GM12878 (cell line): ENCODE results near the gene HDAC7. TPM values are rescaled to one million over a fixed set of nuclear protein-coding genes. Genes with fewer than 3 reads are reported as not detected.

Source experiments
- ATAC-seq: fragments of 200-7000 bp; cut with Tn5 transposase; 3 replicates; pipeline ENCODE4 v1.9.1; 2020; ENCODE audit warnings: mild to moderate bottlenecking, moderate library complexity
- BruUV-seq: library from RNA; stranded (reverse); fragments of 400-500 nt; replicated peaks from 2 replicates; lab custom pipeline; 2021; lab: Mats Ljungman, UMichigan
- CTCF ChIA-PET: fragments of 300-600 bp; sonication (Branson Sonifier 250); formaldehyde crosslinking; extraction: SDS; loops from one replicate; lab custom pipeline; 2021; ENCODE audit warnings: inconsistent platforms; lab: Yijun Ruan, JAX
- POLR2A ChIA-PET: fragments of 350-600 bp; formaldehyde crosslinking; extraction: SDS; loops from one replicate; lab custom pipeline; 2021; ENCODE audit warnings: inconsistent platforms; lab: Charles Lee
- RAD21 ChIA-PET: fragments of 300-600 bp; sonication (Branson Sonifier 250); formaldehyde crosslinking; loops from one replicate; lab custom pipeline; 2023; ENCODE audit warnings: antibody characterized with exemption; ENCODE audit not compliant: unreplicated experiment; lab: Charles Lee
- SMC1A ChIA-PET: fragments of 300-600 bp; sonication (Branson Sonifier 250); formaldehyde crosslinking; loops from one replicate; lab custom pipeline; 2023; ENCODE audit not compliant: unreplicated experiment, uncharacterized antibody; lab: Charles Lee
- DNase-seq: peaks from one replicate; pipeline ENCODE4 v3.0.0-alpha.2; 2011; ENCODE audit warnings: low read depth, low spot score
- FAIRE-seq: peaks from 3 replicates; lab custom pipeline; 2011; peaks lifted over from hg19 to GRCh38; lab: Jason Lieb, UNC
- H2AFZ ChIP-seq: 2 replicates; pipeline ENCODE4 v1.6.0; 2011; ENCODE audit warnings: low read depth, low read length, control low read depth; ENCODE audit not compliant: control insufficient read depth
- H3K27ac ChIP-seq: 2 replicates; pipeline ENCODE4 v1.5.1; 2011; ENCODE audit warnings: control low read depth; ENCODE audit not compliant: control insufficient read depth, insufficient read depth
- H3K27me3 ChIP-seq, 2 experiments: replicated peaks in 1 of 2; 2 replicates each; pipeline versions ENCODE4 v1.6.0 to v1.6.1; 2011; ENCODE audit warnings: low read length in 1 of 2; ENCODE audit not compliant: control insufficient read depth in 2 of 2, insufficient read depth in 2 of 2
- H3K36me3 ChIP-seq, 2 experiments: 2 replicates each; pipeline ENCODE4 v1.5.1; 2011; ENCODE audit warnings: low read length in 1 of 2; ENCODE audit not compliant: control insufficient read depth in 2 of 2, insufficient read depth in 2 of 2
- H3K4me1 ChIP-seq: 2 replicates; pipeline ENCODE4 v1.6.1; 2011; ENCODE audit warnings: mild to moderate bottlenecking, low read length, moderate library complexity, mixed read lengths; ENCODE audit not compliant: control insufficient read depth, insufficient read depth
- H3K4me2 ChIP-seq: 2 replicates; pipeline ENCODE4 v1.6.0; 2011; ENCODE audit warnings: control low read depth; ENCODE audit not compliant: control insufficient read depth, insufficient read depth
- H3K4me3 ChIP-seq: fragments of 200-600 bp; sonication (generic); 2 replicates; pipeline ENCODE4 v1.5.1; 2016
- H3K79me2 ChIP-seq: 2 replicates; pipeline ENCODE4 v1.6.0; 2011; ENCODE audit warnings: low read length; ENCODE audit not compliant: control insufficient read depth, insufficient read depth
- H3K9ac ChIP-seq: 2 replicates; pipeline ENCODE4 v1.8.0; 2011; ENCODE audit warnings: low read length, control low read depth, mixed read lengths; ENCODE audit not compliant: control insufficient read depth, insufficient read depth
- H3K9me3 ChIP-seq: replicated peaks from 3 replicates; pipeline ENCODE4 v1.5.1; 2011; ENCODE audit warnings: mild to moderate bottlenecking, low read length; ENCODE audit not compliant: control insufficient read depth, insufficient read depth
- H4K20me1 ChIP-seq: 2 replicates; pipeline ENCODE4 v1.6.0; 2011; ENCODE audit not compliant: control insufficient read depth, insufficient read depth
- FOXM1 ChIP-seq: IDR thresholded peaks from 2 replicates; pipeline ENCODE4 v1.6.1; 2012; ENCODE audit warnings: low read depth, mild to moderate bottlenecking, inconsistent platforms, low read length, moderate library complexity
- LARP7 ChIP-seq: fragments of 450-650 bp; IDR thresholded peaks from 2 replicates; pipeline ENCODE4 v1.6.1; 2017; ENCODE audit warnings: mild to moderate bottlenecking
- MEF2B ChIP-seq: fragments of 450-650 bp; IDR thresholded peaks from 2 replicates; pipeline ENCODE4 v1.6.1; 2018; ENCODE audit warnings: mild to moderate bottlenecking, moderate library complexity; ENCODE audit not compliant: partially characterized antibody, poor library complexity, severe bottlenecking
- NR2C1 ChIP-seq: fragments of 450-650 bp; IDR thresholded peaks from 2 replicates; pipeline ENCODE4 v1.6.1; 2017; ENCODE audit warnings: antibody characterized with exemption, mild to moderate bottlenecking, moderate library complexity
- PAX8 ChIP-seq: fragments of 450-650 bp; IDR thresholded peaks from 2 replicates; pipeline ENCODE4 v1.6.1; 2017; ENCODE audit warnings: mild to moderate bottlenecking, moderate library complexity
- RB1 ChIP-seq: fragments of 450-650 bp; formaldehyde crosslinking; IDR thresholded peaks from 2 replicates; pipeline ENCODE4 v1.6.1; 2017; ENCODE audit warnings: mild to moderate bottlenecking, borderline replicate concordance
- TARDBP ChIP-seq: IDR thresholded peaks from 2 replicates; pipeline ENCODE4 v1.6.1; 2016; ENCODE audit warnings: borderline replicate concordance
- WGBS: methylation state at CpG from one replicate; pipeline ENCODE4 v1.1.6; 2016; ENCODE audit warnings: low lambda C conversion rate; ENCODE audit not compliant: insufficient replicate concordance, insufficient coverage; ENCODE audit errors: missing lambda C conversion rate; 5-methylcytosine and 5-hydroxymethylcytosine counted together
- in situ Hi-C: fragments of 300-500 bp; cut with MboI; formaldehyde crosslinking; loops from 9 replicates; pipeline ENCODE4 v1.14.3; 2018; ENCODE audit warnings: mixed read lengths
- intact Hi-C: fragments of 100-400 bp; cut with micrococcal nuclease; formaldehyde crosslinking; loops from one replicate; pipeline ENCODE4 v1.14.2; 2022; ENCODE audit not compliant: unreplicated experiment
- polyA plus RNA-seq, 11 experiments: library from polyadenylated mRNA; depleted of rRNA in 4 of 11; unstranded in 6 of 11; stranded (reverse) in 5 of 11; fragments of >200 nt; fragmentation: Nextera tagmentation in 4 of 11; fragmentation: Illumina TruSeq in 1 of 11; extraction: Ambion mirVana in 4 of 11; extraction: Trizol in 1 of 11; gene quantifications; 1 replicate in 1 of 11; 2 replicates in 10 of 11; pipeline versions ENCODE4 v1.2.1 to v1.2.3, GENCODE V29; 2011 to 2016; ENCODE audit warnings: inconsistent platforms in 2 of 11, missing spikeins in 2 of 11, low read depth in 1 of 11
- total RNA-seq, 4 experiments: library from RNA; depleted of rRNA in 3 of 4; stranded (reverse); fragments of >200 nt in 3 of 4; fragmentation: Illumina TruSeq in 1 of 4; extraction: Trizol in 1 of 4; gene quantifications; 2 replicates each; pipeline versions ENCODE4 v1.2.1 to v1.2.3, GENCODE V29; 2013 to 2021
- TF ChIP-seq, protein P1 (sequence below), 3 experiments: IDR thresholded peaks in 2 of 3; conservative IDR thresholded peaks in 1 of 3; 2 replicates each; pipeline ENCODE4 v1.5.1; 2011; ENCODE audit warnings: low read depth in 3 of 3, low read length in 3 of 3, mild to moderate bottlenecking in 3 of 3, control low read depth in 2 of 3, moderate library complexity in 2 of 3, inconsistent platforms in 1 of 3, mixed read lengths in 1 of 3; ENCODE audit not compliant: control insufficient read depth in 2 of 3, insufficient read depth in 1 of 3; ENCODE audit errors: extremely low read depth in 1 of 3

Gene HDAC7
- total and polyA plus RNA-seq, 10 of the 15 experiments (the other 5 are each of a cell fraction or from before 2014, with no cell fraction given), result 0.47 to 18.3 (median 5.4) TPM

- no peaks in the 10 kb centered on the region; a peak in 1 of 4 replicates for H3K27me3 ChIP-seq
- no peaks in the 10 kb centered on the region; the same call in 1 of the 2 replicates for H3K79me2 ChIP-seq
- H3K9me3 ChIP-seq, result no peaks in the 10 kb centered on the region
- no peak overlapping the region for H3K27ac ChIP-seq
- H3K36me3 ChIP-seq, result no peaks in the 10 kb centered on the region; a peak in 2 of 4 replicates
- POLR2A ChIA-PET, result no interaction called here
- DNase-seq (no peak), ATAC-seq (peak; percentile 14; the same call in 1 of the 3 replicates), FAIRE-seq (no peak)
- no TSS peak for BruUV-seq
- SMC1A ChIA-PET, result interaction anchor here (2.1 to 3.0 kb wide), 2 partner anchors 10 to 35 kb away, joined by 11 to 19 read pairs; no protein-coding TSS in a partner anchor
- peaks cover 16% of the 10 kb centered on the region for H3K4me1 ChIP-seq
- RAD21 ChIA-PET, result interaction anchor here (2.8 to 7.5 kb wide), 2 partner anchors 15 to 35 kb away, joined by 14 to 166 read pairs; no protein-coding TSS in a partner anchor
- no peak overlapping the region for H3K4me3 ChIP-seq
- in situ Hi-C loops, result no loop called here
- intact Hi-C loops, result no loop called here
- 35% methylated on average over 5 of the region's 5 CpGs for WGBS
- H3K9ac ChIP-seq, result no peak overlapping the region
- H4K20me1 ChIP-seq, result no peaks in the 10 kb centered on the region
- TF ChIP-seq, protein P1, sequence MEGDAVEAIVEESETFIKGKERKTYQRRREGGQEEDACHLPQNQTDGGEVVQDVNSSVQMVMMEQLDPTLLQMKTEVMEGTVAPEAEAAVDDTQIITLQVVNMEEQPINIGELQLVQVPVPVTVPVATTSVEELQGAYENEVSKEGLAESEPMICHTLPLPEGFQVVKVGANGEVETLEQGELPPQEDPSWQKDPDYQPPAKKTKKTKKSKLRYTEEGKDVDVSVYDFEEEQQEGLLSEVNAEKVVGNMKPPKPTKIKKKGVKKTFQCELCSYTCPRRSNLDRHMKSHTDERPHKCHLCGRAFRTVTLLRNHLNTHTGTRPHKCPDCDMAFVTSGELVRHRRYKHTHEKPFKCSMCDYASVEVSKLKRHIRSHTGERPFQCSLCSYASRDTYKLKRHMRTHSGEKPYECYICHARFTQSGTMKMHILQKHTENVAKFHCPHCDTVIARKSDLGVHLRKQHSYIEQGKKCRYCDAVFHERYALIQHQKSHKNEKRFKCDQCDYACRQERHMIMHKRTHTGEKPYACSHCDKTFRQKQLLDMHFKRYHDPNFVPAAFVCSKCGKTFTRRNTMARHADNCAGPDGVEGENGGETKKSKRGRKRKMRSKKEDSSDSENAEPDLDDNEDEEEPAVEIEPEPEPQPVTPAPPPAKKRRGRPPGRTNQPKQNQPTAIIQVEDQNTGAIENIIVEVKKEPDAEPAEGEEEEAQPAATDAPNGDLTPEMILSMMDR (IDR thresholded peaks at IDR 0.05 in 2 of 3, conservative IDR thresholded peaks at IDR 0.05 in 1 of 3; ENCODE audit: control insufficient read depth in 2 of 3, extremely low read depth in 1 of 3, insufficient read depth in 1 of 3, low read depth in 3 of 3, low read length in 3 of 3), result peak in 2 of 3 experiments; percentile 8 to 35; a peak in 3 of 6 replicates
- TF ChIP-seq NR2C1, result no peak
- CTCF ChIA-PET, result interaction anchor here (0.8 to 7.9 kb wide), 6 partner anchors 9 to 61 kb away, joined by 3 to 215 read pairs (median 6); no protein-coding TSS in a partner anchor
- no peak overlapping the region for H2AFZ ChIP-seq
- no peak overlapping the region for H3K4me2 ChIP-seq
These were observed 17.4 kb downstream of the HDAC7 start for GRCh38 chr12:47802312-47802711.

DNA sequence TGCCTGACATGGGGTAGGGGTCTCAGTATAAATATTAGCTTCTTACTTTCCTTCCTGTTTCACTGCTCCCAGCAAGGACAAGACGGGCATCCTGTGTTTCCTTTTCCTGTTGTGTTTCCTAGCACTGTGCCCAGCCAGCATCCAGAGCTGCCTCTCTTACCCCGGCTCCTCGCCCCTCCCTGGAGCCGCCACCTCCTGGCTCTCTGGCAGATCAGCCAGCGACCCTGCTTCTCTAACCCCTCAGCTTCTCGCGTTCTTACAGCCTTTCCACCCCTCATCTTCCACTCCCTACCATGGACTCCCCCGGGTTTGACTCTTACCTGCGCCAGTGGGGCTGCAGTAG is 17.8 kb downstream of the HDAC7 start:
- ChIA-PET SMC1A (interaction anchor here (2.1 to 3.0 kb wide), 2 partner anchors 10 to 35 kb away, joined by 11 to 19 read pairs; no protein-coding TSS in a partner anchor), RAD21 (interaction anchor here (2.8 to 7.5 kb wide), 2 partner anchors 15 to 36 kb away, joined by 14 to 166 read pairs; no protein-coding TSS in a partner anchor), CTCF (interaction anchor here (0.8 to 7.9 kb wide), 6 partner anchors 9 to 60 kb away, joined by 3 to 215 read pairs (median 6); no protein-coding TSS in a partner anchor), POLR2A (no interaction called here)
- WGBS, result 62% methylated on average over 9 of the region's 9 CpGs
- no peaks in the 10 kb centered on the region for H4K20me1 ChIP-seq
- no peak overlapping the region for H3K4me3 ChIP-seq
- intact Hi-C loops (no loop called here), in situ Hi-C loops (no loop called here)
- H3K4me2 ChIP-seq, result no peak overlapping the region
- TF ChIP-seq RB1, result no peak
- no peak for TF ChIP-seq FOXM1
- TF ChIP-seq PAX8, result no peak
- no peak for TF ChIP-seq MEF2B
- TF ChIP-seq TARDBP, result no peak
- no peak for TF ChIP-seq LARP7
- H2AFZ ChIP-seq, result no peak overlapping the region
- no TSS peak for BruUV-seq
- no peaks in the 10 kb centered on the region; the same call in 1 of the 2 replicates for H3K79me2 ChIP-seq
- H3K36me3 ChIP-seq, result no peaks in the 10 kb centered on the region; a peak in 2 of 4 replicates
- peaks cover 16% of the 10 kb centered on the region for H3K4me1 ChIP-seq
- no peak for FAIRE-seq
- H3K27ac ChIP-seq, result no peak overlapping the region
- no peak for ATAC-seq
- H3K27me3 ChIP-seq, result no peaks in the 10 kb centered on the region; a peak in 1 of 4 replicates
- DNase-seq, result no peak
- no peak overlapping the region for H3K9ac ChIP-seq
- H3K9me3 ChIP-seq, result no peaks in the 10 kb centered on the region
